GM19239 (cell line): ENCODE data around the gene ZNF771.
"Not testable (repeated sequence)": the region's sequence is repeated elsewhere in the genome, so short reads cannot be mapped to it uniquely, and the experiment has no call there.

ENCODE experiments used
- DNase-seq: peaks from one replicate; pipeline ENCODE4 v3.0.0; 2011; ENCODE audit warnings: low spot score; ENCODE audit not compliant: insufficient read length
- FAIRE-seq: peaks from 2 replicates; lab custom pipeline; 2011; peaks lifted over from hg19 to GRCh38; lab: Jason Lieb, UNC

ZNF771 gene

GRCh38 chr16:30428055-30428454, 20.6 kb downstream of the ZNF771 start:
- no peak for FAIRE-seq
- DNase-seq, result no peak

GRCh38 chr16:30429418-30429677, 21.9 kb downstream of the ZNF771 start:
- DNase-seq, result no peak
- no peak for FAIRE-seq

- DNase-seq, result peak; percentile 87
- FAIRE-seq, result peak; percentile 95
Measured at GRCh38 chr16:30429678-30430427, 22.4 kb downstream of the ZNF771 start, which contains the start of gene DCTPP1. Gene DCTPP1, minus strand, starts transcription at chr16:30430030. Its CDS starts 50 bp downstream, at chr16:30429980.

- no peak for FAIRE-seq
Measured at GRCh38 chr16:30430428-30430970, 23.1 kb downstream of the ZNF771 start.

GRCh38 chr16:30434852-30435251, 27.4 kb downstream of the ZNF771 start:
- FAIRE-seq (no peak), DNase-seq (no peak)

More at GRCh38 chr16:30430428-30430970, 23.1 kb downstream of the ZNF771 start:
- no peak for DNase-seq

GRCh38 chr16:30437511-30438046, 30.2 kb downstream of the ZNF771 start:
- DNase-seq (no peak), FAIRE-seq (no peak)

GRCh38 chr16:30438835-30439234, 31.4 kb downstream of the ZNF771 start:
- no peak for DNase-seq
- FAIRE-seq, result no peak

GRCh38 chr16:30439720-30440348, 32.4 kb downstream of the ZNF771 start:
- no peak for DNase-seq
- no peak for FAIRE-seq

- FAIRE-seq, result no peak
- DNase-seq, result no peak
Measured at GRCh38 chr16:30443631-30444030, 36.2 kb downstream of the ZNF771 start.

GRCh38 chr16:30444231-30445148, 37.1 kb downstream of the ZNF771 start:
- no peak for FAIRE-seq
- no peak for DNase-seq

GRCh38 chr16:30445149-30445407, 37.7 kb downstream of the ZNF771 start:
- DNase-seq, result no peak
- FAIRE-seq, result no peak

GRCh38 chr16:30445408-30446202, 38.2 kb downstream of the ZNF771 start, which contains the start of gene SEPHS2:
Gene SEPHS2, minus strand, starts transcription at chr16:30445874. Its CDS starts 147 bp downstream, at chr16:30445727.
- FAIRE-seq (peak; percentile 98), DNase-seq (no peak)

- no peak for FAIRE-seq
- DNase-seq, result no peak
Measured at GRCh38 chr16:30446203-30446595, 38.8 kb downstream of the ZNF771 start.

- DNase-seq (no peak), FAIRE-seq (no peak)
Measured at GRCh38 chr16:30447512-30448226, 40.3 kb downstream of the ZNF771 start.

GRCh38 chr16:30449116-30449435, 41.7 kb downstream of the ZNF771 start:
- DNase-seq (no peak), FAIRE-seq (no peak)

- not testable (repeated sequence) for FAIRE-seq, DNase-seq
Measured at GRCh38 chr16:30452709-30453580, 45.5 kb downstream of the ZNF771 start.

GRCh38 chr16:30456302-30456701, 48.9 kb downstream of the ZNF771 start:
- FAIRE-seq (peak; percentile 86), DNase-seq (no peak)

- FAIRE-seq (no peak), DNase-seq (no peak)
Measured at GRCh38 chr16:30457256-30457655, 49.9 kb downstream of the ZNF771 start.
